Measurements from ENCODE around the gene LRRC3C.

The LRRC3C gene

GRCh38 chr17:39966771-39967170 is 39.2 kb downstream of the LRRC3C start:
- TF ChIP-seq TOX (CRISPR knock-in tag; IDR thresholded peaks at IDR 0.05; ENCODE audit: borderline replicate concordance) (no peak), CREB5 (CRISPR knock-in tag; IDR thresholded peaks at IDR 0.05; ENCODE audit: low read depth) (no peak), ZFP3 (CRISPR knock-in tag; IDR thresholded peaks at IDR 0.05) (no peak), ESRRG (CRISPR knock-in tag; IDR thresholded peaks at IDR 0.05) (no peak), PATZ1 (CRISPR knock-in tag; IDR thresholded peaks at IDR 0.05; ENCODE audit: borderline replicate concordance) (no peak)
- no peak for ATAC-seq

- TF ChIP-seq BACH2 (CRISPR knock-in tag; IDR thresholded peaks at IDR 0.05; ENCODE audit: borderline replicate concordance) (no peak), TOX (CRISPR knock-in tag; IDR thresholded peaks at IDR 0.05; ENCODE audit: borderline replicate concordance) (no peak), ISL1 (CRISPR knock-in tag; IDR thresholded peaks at IDR 0.05) (no peak), CSRNP3 (CRISPR knock-in tag; IDR thresholded peaks at IDR 0.05) (no peak), ZNF8 (CRISPR knock-in tag; IDR thresholded peaks at IDR 0.05) (no peak), GLIS3 (CRISPR knock-in tag; IDR thresholded peaks at IDR 0.05) (no peak), PATZ1 (CRISPR knock-in tag; IDR thresholded peaks at IDR 0.05; ENCODE audit: borderline replicate concordance) (no peak)
- no peak for ATAC-seq
Observed at GRCh38 chr17:39968761-39969160, 41.2 kb downstream of the LRRC3C start.

- ATAC-seq, result no peak
Observed at GRCh38 chr17:39969375-39969774, 41.8 kb downstream of the LRRC3C start.

More at GRCh38 chr17:39969375-39969774, 41.8 kb downstream of the LRRC3C start:
- TF ChIP-seq TCF4 (CRISPR knock-in tag; IDR thresholded peaks at IDR 0.05; ENCODE audit: borderline replicate concordance), result no peak
- no peak for TF ChIP-seq POU6F1 (CRISPR knock-in tag; IDR thresholded peaks at IDR 0.05; ENCODE audit: borderline replicate concordance, low read depth)
- no peak for TF ChIP-seq TOX (CRISPR knock-in tag; IDR thresholded peaks at IDR 0.05; ENCODE audit: borderline replicate concordance)
- TF ChIP-seq OSR1 (CRISPR knock-in tag; IDR thresholded peaks at IDR 0.05), result no peak
- no peak for TF ChIP-seq ISL1 (CRISPR knock-in tag; IDR thresholded peaks at IDR 0.05)
- TF ChIP-seq ZNF565 (CRISPR knock-in tag; conservative IDR thresholded peaks at IDR 0.05; ENCODE audit: low read depth), result no peak
- TF ChIP-seq SNAI2 (CRISPR knock-in tag; IDR thresholded peaks at IDR 0.05), result no peak
- no peak for TF ChIP-seq PPARA (CRISPR knock-in tag; IDR thresholded peaks at IDR 0.05; ENCODE audit: borderline replicate concordance)
- TF ChIP-seq CSRNP3 (CRISPR knock-in tag; IDR thresholded peaks at IDR 0.05), result no peak
- no peak for TF ChIP-seq TSHZ2 (CRISPR knock-in tag; IDR thresholded peaks at IDR 0.05)
- TF ChIP-seq PATZ1 (CRISPR knock-in tag; IDR thresholded peaks at IDR 0.05; ENCODE audit: borderline replicate concordance), result no peak
- no peak for TF ChIP-seq CSDC2 (CRISPR knock-in tag; IDR thresholded peaks at IDR 0.05)
